Activated CD4-positive, alpha-beta T cell treated with anti-CD3 and anti-CD28 coated beads, Interleukin-2, amount 10 ng/mL, durations not matched to agents 24 days and 14 days (primary cell): ENCODE measurements around the gene C1QTNF2. TPM values are rescaled to one million over a fixed set of nuclear protein-coding genes. Genes with fewer than 3 reads are reported as not detected.

Experiments used
- total RNA-seq: library from RNA; stranded (reverse); gene quantifications from 2 replicates; pipeline ENCODE4 v1.2.3, GENCODE V29; 2022

The C1QTNF2 gene
- total RNA-seq, 1 donor from 2014 or later: not detected

Other genes with a start within 250 kb of the C1QTNF2 start
- gene FABP6, start 141.1 kb downstream of the C1QTNF2 start, total RNA-seq: not detected in 2 replicates
- not detected in 2 replicates for gene CCNJL, start 58.1 kb downstream of the C1QTNF2 start, total RNA-seq
- gene FAM200C, start 29.4 kb upstream of the C1QTNF2 start, total RNA-seq: 1.4 and 1.5 TPM in 2 replicates
- 38.4 and 39.8 TPM in 2 replicates for gene SLU7, start 48.5 kb upstream of the C1QTNF2 start, total RNA-seq
- gene PTTG1, start 51.2 kb upstream of the C1QTNF2 start, total RNA-seq: 88.9 and 94.3 TPM in 2 replicates